K562 (cell line): ENCODE measurements around the gene PAQR7. TPM values are rescaled to one million over a fixed set of nuclear protein-coding genes. Genes with fewer than 3 reads are reported as not detected.

Source experiments
- ATF7 ChIP-seq: fragments of 450-650 bp; IDR thresholded peaks from 2 replicates; pipeline ENCODE4 v1.7.1; 2014; ENCODE audit warnings: mild to moderate bottlenecking, moderate library complexity
- KDM5B ChIP-seq: fragments of 200-600 bp; sonication (generic); IDR thresholded peaks from 2 replicates; pipeline ENCODE4 v1.6.1; 2012; ENCODE audit warnings: low read depth, mild to moderate bottlenecking, moderate library complexity, low read length, control low read depth, inconsistent platforms; ENCODE audit not compliant: insufficient replicate concordance
- MED1 ChIP-seq: sonication (generic); formaldehyde crosslinking; IDR thresholded peaks from 2 replicates; pipeline ENCODE4 v1.8.1; 2023; ENCODE audit warnings: missing genetic modification reagents, borderline replicate concordance
- MTA1 ChIP-seq: fragments of 450-650 bp; IDR thresholded peaks from 2 replicates; pipeline ENCODE4 v1.6.1; 2017; ENCODE audit warnings: borderline replicate concordance
- NBN ChIP-seq: fragments of 450-650 bp; IDR thresholded peaks from 2 replicates; pipeline ENCODE4 v1.6.1; 2016; ENCODE audit warnings: low read depth, mild to moderate bottlenecking
- RAD21 ChIP-seq, 2 experiments: fragments of 250-450 bp in 1 of 2; fragments of 450-650 bp in 1 of 2; sonication (Bioruptor Pico) in 1 of 2; formaldehyde crosslinking in 1 of 2; IDR thresholded peaks in 1 of 2; conservative IDR thresholded peaks in 1 of 2; 2 replicates each; pipeline versions ENCODE4 v1.4.0 to v1.8.0; 2020 to 2022; ENCODE audit warnings: mild to moderate bottlenecking in 2 of 2, moderate library complexity in 1 of 2
- RFX7 ChIP-seq: fragments of 250-450 bp; sonication (Bioruptor Pico); IDR thresholded peaks from 2 replicates; pipeline ENCODE4 v1.5.1; 2021; ENCODE audit warnings: mild to moderate bottlenecking
- SMARCA5 ChIP-seq: fragments of 450-650 bp; IDR thresholded peaks from 2 replicates; pipeline ENCODE4 v1.6.1; 2016
- ZNF668 ChIP-seq: fragments of 250-450 bp; sonication (Bioruptor Pico); IDR thresholded peaks from 2 replicates; pipeline ENCODE4 v1.8.0; 2022; ENCODE audit warnings: mild to moderate bottlenecking, inconsistent platforms
- polyA plus RNA-seq, 8 experiments: library from polyadenylated mRNA; depleted of rRNA in 4 of 8; stranded (reverse) in 5 of 8; unstranded in 3 of 8; fragments of >200 nt; fragmentation: Nextera tagmentation in 2 of 8; fragmentation: Illumina TruSeq in 1 of 8; extraction: Ambion mirVana in 2 of 8; extraction: Trizol in 1 of 8; gene quantifications; 2 replicates each; pipeline versions ENCODE4 v1.2.1 to v1.2.3, GENCODE V29; 2011 to 2014; ENCODE audit warnings: inconsistent platforms in 1 of 8, missing spikeins in 1 of 8
- total RNA-seq, 7 experiments: library from RNA; depleted of rRNA in 6 of 7; stranded (reverse); fragments of >200 nt in 6 of 7; fragmentation: Illumina TruSeq in 2 of 7; extraction: Trizol in 2 of 7; gene quantifications; 2 replicates each; pipeline versions ENCODE4 v1.2.1 to v1.2.3, GENCODE V29; 2011 to 2021; ENCODE audit warnings: low replicate concordance in 1 of 7
- TF ChIP-seq, protein P1 (sequence below): fragments of 250-450 bp; sonication (Bioruptor Pico); IDR thresholded peaks from 2 replicates; pipeline ENCODE4 v1.9.0; 2021; ENCODE audit warnings: mild to moderate bottlenecking, inconsistent platforms
- TF ChIP-seq, protein P2 (sequence below): fragments of 450-650 bp; IDR thresholded peaks from 2 replicates; pipeline ENCODE4 v1.6.1; 2016; ENCODE audit warnings: mild to moderate bottlenecking, moderate library complexity

The PAQR7 gene
- total and polyA plus RNA-seq, 9 of the 15 experiments (the other 6 are each of a cell fraction or from before 2014, with no cell fraction given), result 1.1 to 5.2 (median 2.6) TPM

DNA sequence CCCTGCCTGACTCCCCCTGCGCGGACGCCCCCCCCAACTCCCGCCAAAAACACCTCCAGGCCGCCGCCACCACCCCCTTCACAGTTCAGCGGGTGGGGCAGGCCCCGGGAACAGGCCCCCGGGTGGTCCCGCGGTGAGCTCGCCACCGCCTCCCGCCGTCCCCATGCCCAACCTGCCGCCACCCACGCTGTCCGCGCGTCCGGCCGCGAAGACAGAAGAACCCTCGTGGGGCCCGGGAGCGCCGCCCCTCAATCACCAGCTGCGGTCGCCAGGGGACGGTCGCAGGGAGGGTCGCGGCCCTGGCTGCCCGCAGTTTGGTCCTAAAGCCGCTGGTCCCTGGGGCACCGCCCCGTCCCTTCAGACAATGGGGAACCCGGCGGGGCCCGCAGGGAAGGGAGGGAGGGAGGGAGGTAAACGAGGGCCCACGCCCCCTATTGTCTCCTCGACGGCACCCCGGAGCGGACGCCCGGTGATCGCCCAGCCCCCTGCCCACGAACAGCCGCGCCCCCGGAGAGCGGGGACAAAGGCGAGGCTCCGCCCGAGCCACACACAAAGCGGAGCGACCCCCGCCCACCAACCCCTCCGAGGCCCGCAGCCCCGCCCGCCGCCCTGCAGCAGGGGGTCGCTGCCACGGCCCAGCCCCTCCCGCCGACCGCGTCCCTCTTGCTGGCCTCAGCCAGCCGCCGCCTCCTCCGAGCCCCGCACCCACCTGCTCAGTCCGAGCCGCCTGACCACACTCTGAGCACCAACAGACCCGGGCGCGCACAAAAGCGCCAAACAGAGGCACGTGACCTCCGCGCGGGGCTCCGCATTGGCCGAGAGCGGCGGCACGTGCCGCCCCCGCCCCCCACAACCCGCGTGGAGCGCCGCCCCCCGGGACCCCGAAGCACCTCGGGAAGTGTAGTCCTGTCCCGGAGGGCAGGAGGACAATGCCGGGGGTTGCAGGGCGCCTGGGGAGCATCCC, 30.5 kb upstream of the PAQR7 start, which contains the start of gene STMN1 (continued):
- TF ChIP-seq RAD21 (CRISPR knock-in tag; conservative IDR thresholded peaks at IDR 0.05 in 1 of 2, IDR thresholded peaks at IDR 0.05 in 1 of 2) (peak in 1 of 2 experiments; percentile 20; a peak in 1 of 4 replicates), MTA1 (peak; percentile 76), SMARCA5 (peak; percentile 48; the same call in 1 of the 2 replicates), ATF7 (no peak), ZNF668 (CRISPR knock-in tag) (no peak), RFX7 (no peak), MED1 (CRISPR knock-in tag) (no peak), KDM5B (peak; percentile 96), NBN (peak; percentile 18; the same call in 1 of the 2 replicates)
- TF ChIP-seq, protein P1, sequence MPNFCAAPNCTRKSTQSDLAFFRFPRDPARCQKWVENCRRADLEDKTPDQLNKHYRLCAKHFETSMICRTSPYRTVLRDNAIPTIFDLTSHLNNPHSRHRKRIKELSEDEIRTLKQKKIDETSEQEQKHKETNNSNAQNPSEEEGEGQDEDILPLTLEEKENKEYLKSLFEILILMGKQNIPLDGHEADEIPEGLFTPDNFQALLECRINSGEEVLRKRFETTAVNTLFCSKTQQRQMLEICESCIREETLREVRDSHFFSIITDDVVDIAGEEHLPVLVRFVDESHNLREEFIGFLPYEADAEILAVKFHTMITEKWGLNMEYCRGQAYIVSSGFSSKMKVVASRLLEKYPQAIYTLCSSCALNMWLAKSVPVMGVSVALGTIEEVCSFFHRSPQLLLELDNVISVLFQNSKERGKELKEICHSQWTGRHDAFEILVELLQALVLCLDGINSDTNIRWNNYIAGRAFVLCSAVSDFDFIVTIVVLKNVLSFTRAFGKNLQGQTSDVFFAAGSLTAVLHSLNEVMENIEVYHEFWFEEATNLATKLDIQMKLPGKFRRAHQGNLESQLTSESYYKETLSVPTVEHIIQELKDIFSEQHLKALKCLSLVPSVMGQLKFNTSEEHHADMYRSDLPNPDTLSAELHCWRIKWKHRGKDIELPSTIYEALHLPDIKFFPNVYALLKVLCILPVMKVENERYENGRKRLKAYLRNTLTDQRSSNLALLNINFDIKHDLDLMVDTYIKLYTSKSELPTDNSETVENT (CRISPR knock-in tag), result peak; percentile 77
- TF ChIP-seq, protein P2, sequence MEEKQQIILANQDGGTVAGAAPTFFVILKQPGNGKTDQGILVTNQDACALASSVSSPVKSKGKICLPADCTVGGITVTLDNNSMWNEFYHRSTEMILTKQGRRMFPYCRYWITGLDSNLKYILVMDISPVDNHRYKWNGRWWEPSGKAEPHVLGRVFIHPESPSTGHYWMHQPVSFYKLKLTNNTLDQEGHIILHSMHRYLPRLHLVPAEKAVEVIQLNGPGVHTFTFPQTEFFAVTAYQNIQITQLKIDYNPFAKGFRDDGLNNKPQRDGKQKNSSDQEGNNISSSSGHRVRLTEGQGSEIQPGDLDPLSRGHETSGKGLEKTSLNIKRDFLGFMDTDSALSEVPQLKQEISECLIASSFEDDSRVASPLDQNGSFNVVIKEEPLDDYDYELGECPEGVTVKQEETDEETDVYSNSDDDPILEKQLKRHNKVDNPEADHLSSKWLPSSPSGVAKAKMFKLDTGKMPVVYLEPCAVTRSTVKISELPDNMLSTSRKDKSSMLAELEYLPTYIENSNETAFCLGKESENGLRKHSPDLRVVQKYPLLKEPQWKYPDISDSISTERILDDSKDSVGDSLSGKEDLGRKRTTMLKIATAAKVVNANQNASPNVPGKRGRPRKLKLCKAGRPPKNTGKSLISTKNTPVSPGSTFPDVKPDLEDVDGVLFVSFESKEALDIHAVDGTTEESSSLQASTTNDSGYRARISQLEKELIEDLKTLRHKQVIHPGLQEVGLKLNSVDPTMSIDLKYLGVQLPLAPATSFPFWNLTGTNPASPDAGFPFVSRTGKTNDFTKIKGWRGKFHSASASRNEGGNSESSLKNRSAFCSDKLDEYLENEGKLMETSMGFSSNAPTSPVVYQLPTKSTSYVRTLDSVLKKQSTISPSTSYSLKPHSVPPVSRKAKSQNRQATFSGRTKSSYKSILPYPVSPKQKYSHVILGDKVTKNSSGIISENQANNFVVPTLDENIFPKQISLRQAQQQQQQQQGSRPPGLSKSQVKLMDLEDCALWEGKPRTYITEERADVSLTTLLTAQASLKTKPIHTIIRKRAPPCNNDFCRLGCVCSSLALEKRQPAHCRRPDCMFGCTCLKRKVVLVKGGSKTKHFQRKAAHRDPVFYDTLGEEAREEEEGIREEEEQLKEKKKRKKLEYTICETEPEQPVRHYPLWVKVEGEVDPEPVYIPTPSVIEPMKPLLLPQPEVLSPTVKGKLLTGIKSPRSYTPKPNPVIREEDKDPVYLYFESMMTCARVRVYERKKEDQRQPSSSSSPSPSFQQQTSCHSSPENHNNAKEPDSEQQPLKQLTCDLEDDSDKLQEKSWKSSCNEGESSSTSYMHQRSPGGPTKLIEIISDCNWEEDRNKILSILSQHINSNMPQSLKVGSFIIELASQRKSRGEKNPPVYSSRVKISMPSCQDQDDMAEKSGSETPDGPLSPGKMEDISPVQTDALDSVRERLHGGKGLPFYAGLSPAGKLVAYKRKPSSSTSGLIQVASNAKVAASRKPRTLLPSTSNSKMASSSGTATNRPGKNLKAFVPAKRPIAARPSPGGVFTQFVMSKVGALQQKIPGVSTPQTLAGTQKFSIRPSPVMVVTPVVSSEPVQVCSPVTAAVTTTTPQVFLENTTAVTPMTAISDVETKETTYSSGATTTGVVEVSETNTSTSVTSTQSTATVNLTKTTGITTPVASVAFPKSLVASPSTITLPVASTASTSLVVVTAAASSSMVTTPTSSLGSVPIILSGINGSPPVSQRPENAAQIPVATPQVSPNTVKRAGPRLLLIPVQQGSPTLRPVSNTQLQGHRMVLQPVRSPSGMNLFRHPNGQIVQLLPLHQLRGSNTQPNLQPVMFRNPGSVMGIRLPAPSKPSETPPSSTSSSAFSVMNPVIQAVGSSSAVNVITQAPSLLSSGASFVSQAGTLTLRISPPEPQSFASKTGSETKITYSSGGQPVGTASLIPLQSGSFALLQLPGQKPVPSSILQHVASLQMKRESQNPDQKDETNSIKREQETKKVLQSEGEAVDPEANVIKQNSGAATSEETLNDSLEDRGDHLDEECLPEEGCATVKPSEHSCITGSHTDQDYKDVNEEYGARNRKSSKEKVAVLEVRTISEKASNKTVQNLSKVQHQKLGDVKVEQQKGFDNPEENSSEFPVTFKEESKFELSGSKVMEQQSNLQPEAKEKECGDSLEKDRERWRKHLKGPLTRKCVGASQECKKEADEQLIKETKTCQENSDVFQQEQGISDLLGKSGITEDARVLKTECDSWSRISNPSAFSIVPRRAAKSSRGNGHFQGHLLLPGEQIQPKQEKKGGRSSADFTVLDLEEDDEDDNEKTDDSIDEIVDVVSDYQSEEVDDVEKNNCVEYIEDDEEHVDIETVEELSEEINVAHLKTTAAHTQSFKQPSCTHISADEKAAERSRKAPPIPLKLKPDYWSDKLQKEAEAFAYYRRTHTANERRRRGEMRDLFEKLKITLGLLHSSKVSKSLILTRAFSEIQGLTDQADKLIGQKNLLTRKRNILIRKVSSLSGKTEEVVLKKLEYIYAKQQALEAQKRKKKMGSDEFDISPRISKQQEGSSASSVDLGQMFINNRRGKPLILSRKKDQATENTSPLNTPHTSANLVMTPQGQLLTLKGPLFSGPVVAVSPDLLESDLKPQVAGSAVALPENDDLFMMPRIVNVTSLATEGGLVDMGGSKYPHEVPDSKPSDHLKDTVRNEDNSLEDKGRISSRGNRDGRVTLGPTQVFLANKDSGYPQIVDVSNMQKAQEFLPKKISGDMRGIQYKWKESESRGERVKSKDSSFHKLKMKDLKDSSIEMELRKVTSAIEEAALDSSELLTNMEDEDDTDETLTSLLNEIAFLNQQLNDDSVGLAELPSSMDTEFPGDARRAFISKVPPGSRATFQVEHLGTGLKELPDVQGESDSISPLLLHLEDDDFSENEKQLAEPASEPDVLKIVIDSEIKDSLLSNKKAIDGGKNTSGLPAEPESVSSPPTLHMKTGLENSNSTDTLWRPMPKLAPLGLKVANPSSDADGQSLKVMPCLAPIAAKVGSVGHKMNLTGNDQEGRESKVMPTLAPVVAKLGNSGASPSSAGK, result peak; percentile 81
